DND-41 (cell line): ENCODE results near the gene PRDM15.
A peak's percentile ranks its signal among the peaks of the same experiment; 100 is the strongest.

Experiments used
- ATAC-seq: fragments of 200-7000 bp; cut with Tn5 transposase; 3 replicates; pipeline ENCODE4 v1.9.1; 2021; ENCODE audit warnings: low read depth; ENCODE audit not compliant: insufficient read depth
- DNase-seq: peaks from one replicate; pipeline ENCODE4 v3.0.0-alpha.2; 2020
- H2AFZ ChIP-seq: 2 replicates; pipeline ENCODE4 v1.6.0; 2012; ENCODE audit warnings: low read depth, low read length
- H3K27ac ChIP-seq: 2 replicates; pipeline ENCODE4 v1.5.1; 2012; ENCODE audit warnings: low read length, inconsistent platforms
- H3K27me3 ChIP-seq: fragments of 200-600 bp; sonication (generic); 2 replicates; pipeline ENCODE4 v1.6.0; 2012; ENCODE audit warnings: low read length, mild to moderate bottlenecking, inconsistent platforms; ENCODE audit not compliant: insufficient read depth, poor library complexity
- H3K36me3 ChIP-seq: 2 replicates; pipeline ENCODE4 v1.5.1; 2012; ENCODE audit warnings: low read length, inconsistent platforms; ENCODE audit not compliant: insufficient read depth
- H3K4me1 ChIP-seq: 2 replicates; pipeline ENCODE4 v1.5.1; 2012; ENCODE audit warnings: mild to moderate bottlenecking, low read length; ENCODE audit not compliant: insufficient read depth
- H3K4me2 ChIP-seq: 2 replicates; pipeline ENCODE4 v1.6.0; 2012; ENCODE audit warnings: mild to moderate bottlenecking, moderate library complexity, low read length, inconsistent platforms; ENCODE audit not compliant: insufficient read depth
- H3K4me3 ChIP-seq, 2 experiments: fragments of 200-600 bp in 1 of 2; shearing (Covaris generic) in 1 of 2; 2 replicates each; pipeline ENCODE4 v1.5.1; 2012 to 2016; ENCODE audit warnings: inconsistent platforms in 2 of 2, low read length in 2 of 2, mild to moderate bottlenecking in 2 of 2, low read depth in 1 of 2, moderate library complexity in 1 of 2
- H3K79me2 ChIP-seq: 2 replicates; pipeline ENCODE4 v1.6.0; 2012; ENCODE audit warnings: low read length, inconsistent platforms; ENCODE audit not compliant: insufficient read depth
- H3K9ac ChIP-seq: 2 replicates; pipeline ENCODE4 v1.6.0; 2012; ENCODE audit warnings: low read depth, mild to moderate bottlenecking, inconsistent platforms, low read length, moderate library complexity
- H3K9me3 ChIP-seq: 2 replicates; pipeline ENCODE4 v1.5.1; 2012; ENCODE audit warnings: low read length, moderate library complexity, mild to moderate bottlenecking, inconsistent platforms; ENCODE audit not compliant: insufficient read depth, severe bottlenecking
- H4K20me1 ChIP-seq: 2 replicates; pipeline ENCODE4 v1.6.0; 2012; ENCODE audit warnings: low read length; ENCODE audit not compliant: insufficient read depth
- EZH2 ChIP-seq: IDR thresholded peaks from 3 replicates; pipeline ENCODE4 v1.6.1; 2012; ENCODE audit warnings: borderline replicate concordance, low read depth, mild to moderate bottlenecking, moderate library complexity, low read length, inconsistent platforms; ENCODE audit not compliant: severe bottlenecking
- TF ChIP-seq, protein P1 (sequence below): IDR thresholded peaks from 2 replicates; pipeline ENCODE4 v1.5.1; 2012; ENCODE audit warnings: borderline replicate concordance, low read length, moderate library complexity, mild to moderate bottlenecking; ENCODE audit not compliant: poor library complexity, severe bottlenecking; ENCODE audit errors: extremely low read depth

PRDM15 gene

DNA sequence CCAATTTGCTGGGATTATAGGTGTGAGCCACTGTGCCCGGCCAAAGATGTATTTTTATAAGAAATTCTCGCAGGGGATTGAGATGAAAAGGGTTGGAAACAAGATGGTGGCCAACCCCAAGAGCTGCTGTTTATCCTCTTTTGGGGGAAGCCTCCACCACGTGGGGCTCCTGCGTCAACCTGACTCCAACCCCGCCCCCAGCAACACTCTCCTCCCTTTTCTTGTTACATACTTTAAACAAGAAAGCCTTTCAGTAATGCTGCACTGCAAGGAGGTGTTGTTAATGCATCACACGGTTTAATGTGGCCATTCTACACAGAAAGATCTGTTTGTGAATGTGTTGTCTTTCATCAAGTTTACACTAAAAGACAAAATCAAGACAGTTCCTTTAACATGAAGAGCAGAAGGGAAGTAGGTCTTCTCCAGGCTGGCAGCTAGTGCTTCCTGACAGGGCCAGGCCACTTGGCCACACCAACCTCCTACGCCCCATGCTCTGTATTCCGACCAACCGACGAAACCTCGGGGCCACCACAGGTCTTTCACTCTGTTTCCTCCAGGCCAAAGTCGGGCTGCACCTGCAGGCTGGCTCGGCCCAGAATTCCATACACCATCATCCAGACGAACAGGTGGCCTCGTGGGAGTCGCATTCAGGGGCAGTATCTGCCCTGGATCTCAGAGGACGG, 48.7 kb upstream of the PRDM15 start:
- H3K27ac ChIP-seq: peak overlapping the region; percentile 92; the same call in 1 of the 2 replicates
- no peaks in the 10 kb centered on the region for H4K20me1 ChIP-seq
- no peak overlapping the region for H3K4me2 ChIP-seq
- DNase-seq: no peak
- no peak for TF ChIP-seq EZH2
- TF ChIP-seq, protein P1, sequence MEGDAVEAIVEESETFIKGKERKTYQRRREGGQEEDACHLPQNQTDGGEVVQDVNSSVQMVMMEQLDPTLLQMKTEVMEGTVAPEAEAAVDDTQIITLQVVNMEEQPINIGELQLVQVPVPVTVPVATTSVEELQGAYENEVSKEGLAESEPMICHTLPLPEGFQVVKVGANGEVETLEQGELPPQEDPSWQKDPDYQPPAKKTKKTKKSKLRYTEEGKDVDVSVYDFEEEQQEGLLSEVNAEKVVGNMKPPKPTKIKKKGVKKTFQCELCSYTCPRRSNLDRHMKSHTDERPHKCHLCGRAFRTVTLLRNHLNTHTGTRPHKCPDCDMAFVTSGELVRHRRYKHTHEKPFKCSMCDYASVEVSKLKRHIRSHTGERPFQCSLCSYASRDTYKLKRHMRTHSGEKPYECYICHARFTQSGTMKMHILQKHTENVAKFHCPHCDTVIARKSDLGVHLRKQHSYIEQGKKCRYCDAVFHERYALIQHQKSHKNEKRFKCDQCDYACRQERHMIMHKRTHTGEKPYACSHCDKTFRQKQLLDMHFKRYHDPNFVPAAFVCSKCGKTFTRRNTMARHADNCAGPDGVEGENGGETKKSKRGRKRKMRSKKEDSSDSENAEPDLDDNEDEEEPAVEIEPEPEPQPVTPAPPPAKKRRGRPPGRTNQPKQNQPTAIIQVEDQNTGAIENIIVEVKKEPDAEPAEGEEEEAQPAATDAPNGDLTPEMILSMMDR: no peak
- no peaks in the 10 kb centered on the region for H3K9me3 ChIP-seq
- H3K4me3 ChIP-seq: no peak overlapping the region
- ATAC-seq: no peak
- H3K4me1 ChIP-seq: peaks cover 54% of the 10 kb centered on the region
- peaks cover 18% of the 10 kb centered on the region for H3K79me2 ChIP-seq
- no peak overlapping the region for H3K9ac ChIP-seq
- H2AFZ ChIP-seq: peak overlapping the region; percentile 23; the same call in 1 of the 2 replicates
- H3K36me3 ChIP-seq: no peaks in the 10 kb centered on the region
- H3K27me3 ChIP-seq: no peaks in the 10 kb centered on the region

DNA sequence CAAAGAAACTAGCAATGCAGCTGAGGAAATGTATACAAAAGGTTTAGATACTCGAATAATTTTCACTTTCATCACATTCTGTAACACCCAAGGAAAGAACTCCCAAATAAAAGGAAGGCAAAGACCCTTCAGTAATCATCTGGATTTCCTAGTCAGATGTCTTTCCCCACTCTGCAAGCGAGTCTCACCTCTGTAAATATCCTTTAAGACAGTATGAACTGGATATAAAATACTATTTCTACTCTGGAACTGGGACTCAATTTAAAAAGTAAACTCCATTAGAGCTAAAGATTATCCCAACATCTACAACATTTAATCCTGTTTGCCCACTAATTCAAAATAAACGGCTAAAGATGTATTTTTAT, 47.6 kb upstream of the PRDM15 start:
- DNase-seq: no peak
- peak overlapping the region; percentile 84 for H2AFZ ChIP-seq
- H4K20me1 ChIP-seq: no peaks in the 10 kb centered on the region
- ATAC-seq: peak; percentile 66
- no peaks in the 10 kb centered on the region for H3K9me3 ChIP-seq
- H3K9ac ChIP-seq: peak overlapping the region; percentile 69
- TF ChIP-seq EZH2: no peak
- TF ChIP-seq, protein P1: no peak
- peaks cover 18% of the 10 kb centered on the region for H3K79me2 ChIP-seq
- peak overlapping the region; percentile 70 for H3K4me2 ChIP-seq
- peak overlapping the region; percentile 20 to 59 for H3K4me3 ChIP-seq
- peaks cover 54% of the 10 kb centered on the region for H3K4me1 ChIP-seq
- no peaks in the 10 kb centered on the region for H3K36me3 ChIP-seq
- H3K27ac ChIP-seq: peak overlapping the region; percentile 92
- H3K27me3 ChIP-seq: no peaks in the 10 kb centered on the region

DNA sequence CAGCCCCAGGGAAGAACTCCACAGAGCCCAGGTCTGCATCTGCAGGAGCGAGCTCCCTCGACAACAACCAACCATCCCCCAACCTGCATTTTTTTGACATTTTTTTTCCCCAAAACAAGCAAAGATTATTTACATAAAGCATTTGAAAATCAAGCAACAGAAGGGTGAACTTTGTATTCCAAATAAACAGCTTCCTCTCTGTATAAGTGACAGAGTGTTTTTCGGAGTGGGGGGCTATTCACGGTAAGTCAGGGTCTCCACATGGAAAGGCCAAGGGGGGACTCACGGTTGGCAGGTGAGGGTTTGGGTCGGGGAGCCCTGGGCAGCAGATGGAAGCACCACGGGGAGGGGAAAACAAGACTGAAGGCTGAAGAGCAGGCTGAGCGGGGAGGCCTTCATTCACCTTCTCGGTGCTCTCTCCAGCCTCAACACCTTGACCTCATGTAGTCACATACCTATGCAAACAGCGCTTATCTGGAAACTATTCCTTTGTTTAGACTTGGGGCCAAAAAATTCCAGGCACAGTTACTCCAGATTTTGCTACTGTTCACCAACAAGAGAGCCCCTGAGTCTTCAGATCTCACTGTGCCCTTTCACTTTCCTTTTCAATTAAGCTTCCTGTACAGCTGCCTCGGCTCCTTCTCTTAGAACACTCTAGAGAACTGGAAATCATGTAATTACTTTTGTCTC, 47.1 kb upstream of the PRDM15 start:
- H3K9ac ChIP-seq: peak overlapping the region; percentile 69
- no peaks in the 10 kb centered on the region for H3K36me3 ChIP-seq
- H3K79me2 ChIP-seq: peaks cover 18% of the 10 kb centered on the region
- H3K4me3 ChIP-seq: peak overlapping the region; percentile 20 to 59
- no peaks in the 10 kb centered on the region for H4K20me1 ChIP-seq
- H3K27ac ChIP-seq: peak overlapping the region; percentile 92
- ATAC-seq: peak; percentile 97
- H3K4me2 ChIP-seq: peak overlapping the region; percentile 70
- H3K9me3 ChIP-seq: no peaks in the 10 kb centered on the region
- H3K27me3 ChIP-seq: no peaks in the 10 kb centered on the region
- TF ChIP-seq, protein P1: no peak
- no peak for TF ChIP-seq EZH2
- peak overlapping the region; percentile 84 for H2AFZ ChIP-seq
- H3K4me1 ChIP-seq: peaks cover 54% of the 10 kb centered on the region
- DNase-seq: peak; percentile 68
